Endometrial microvascular endothelial cells (primary cell): Measurements from ENCODE around the gene ADIRF. TPM values are rescaled to one million over a fixed set of nuclear protein-coding genes. Genes with fewer than 3 reads are reported as not detected.
"Not testable (repeated sequence)": the region's sequence is repeated elsewhere in the genome, so short reads cannot be mapped to it uniquely, and the experiment has no call there.

Experiments used
- in situ Hi-C: cut with HindIII; loops from 2 replicates; pipeline ENCODE4 v1.10.0; 2017; ENCODE audit warnings: low sequenced_read_pairs, low pct_unique_long_range_greater_than_20kb; ENCODE audit errors: inconsistent ontology term
- total RNA-seq: library from RNA; depleted of rRNA; stranded (reverse); fragments of >200 nt; gene quantifications from one replicate; pipeline ENCODE4 v1.2.3, GENCODE V29; 2015; ENCODE audit errors: inconsistent ontology term

The ADIRF gene
- total RNA-seq, 1 donor from 2014 or later, result 31.2 TPM

DNA sequence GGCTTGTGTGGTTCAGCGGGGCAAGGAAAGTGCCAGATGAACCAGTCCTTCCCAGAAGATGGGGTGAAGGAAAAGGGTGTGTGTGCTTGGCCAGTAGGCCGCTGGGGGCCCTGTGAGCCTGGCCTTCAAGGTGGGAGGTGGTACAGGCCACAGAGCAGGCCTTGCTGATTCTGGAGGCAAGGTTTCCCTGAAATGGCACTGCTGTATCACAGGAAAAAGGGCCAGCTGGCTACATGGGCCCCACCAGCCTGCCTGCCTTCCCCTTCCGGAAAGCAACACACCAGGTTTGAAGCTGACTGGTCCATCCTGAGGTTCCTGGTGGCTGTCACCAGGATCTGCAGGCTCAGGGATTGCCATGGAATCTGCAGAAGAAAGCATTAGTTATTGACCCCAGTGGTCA lies 23.4 kb upstream of the ADIRF start:
- in situ Hi-C loops, result no loop called here

DNA sequence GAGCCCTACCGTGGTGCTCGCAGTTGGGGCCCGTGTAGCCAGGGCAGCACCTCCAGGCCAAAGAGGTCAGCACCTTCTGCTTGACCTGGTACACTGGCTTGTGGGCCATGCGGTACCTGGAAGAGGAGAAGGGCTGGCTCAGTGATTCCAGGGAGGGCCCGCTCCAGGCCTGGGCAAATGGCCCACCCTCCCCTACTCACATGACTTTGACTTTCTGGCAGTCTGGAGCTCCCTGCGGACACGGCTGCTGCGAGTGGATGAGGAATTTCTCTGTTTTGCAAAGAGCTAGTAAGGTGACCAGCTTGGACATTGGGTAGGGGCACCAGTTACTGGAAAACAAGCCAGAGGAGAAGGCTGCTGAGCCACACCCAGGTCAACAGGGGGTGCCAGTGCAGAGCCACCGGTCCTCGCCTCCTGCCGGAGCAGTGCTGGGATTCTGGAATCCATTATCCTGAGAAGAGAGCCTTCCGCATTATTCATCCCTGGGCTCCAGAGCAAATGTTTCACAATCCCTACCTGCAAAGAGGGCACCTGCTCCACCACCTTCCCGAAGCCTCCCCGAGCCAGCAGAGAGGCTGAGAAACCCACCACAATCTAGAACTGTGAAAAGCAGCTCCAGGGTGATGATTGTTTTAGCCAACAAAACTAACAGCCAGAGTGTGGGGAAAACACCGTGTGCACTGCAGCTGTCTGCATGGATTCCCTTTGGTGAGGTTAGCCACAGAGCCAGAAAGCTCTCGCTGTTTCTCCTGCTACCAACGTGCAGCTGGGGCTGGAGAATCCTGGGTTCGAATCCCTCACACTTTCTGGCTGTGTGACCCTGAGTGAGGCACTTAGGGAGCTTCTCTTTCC lies 22.7 kb upstream of the ADIRF start:
- in situ Hi-C loops, result no loop called here

DNA sequence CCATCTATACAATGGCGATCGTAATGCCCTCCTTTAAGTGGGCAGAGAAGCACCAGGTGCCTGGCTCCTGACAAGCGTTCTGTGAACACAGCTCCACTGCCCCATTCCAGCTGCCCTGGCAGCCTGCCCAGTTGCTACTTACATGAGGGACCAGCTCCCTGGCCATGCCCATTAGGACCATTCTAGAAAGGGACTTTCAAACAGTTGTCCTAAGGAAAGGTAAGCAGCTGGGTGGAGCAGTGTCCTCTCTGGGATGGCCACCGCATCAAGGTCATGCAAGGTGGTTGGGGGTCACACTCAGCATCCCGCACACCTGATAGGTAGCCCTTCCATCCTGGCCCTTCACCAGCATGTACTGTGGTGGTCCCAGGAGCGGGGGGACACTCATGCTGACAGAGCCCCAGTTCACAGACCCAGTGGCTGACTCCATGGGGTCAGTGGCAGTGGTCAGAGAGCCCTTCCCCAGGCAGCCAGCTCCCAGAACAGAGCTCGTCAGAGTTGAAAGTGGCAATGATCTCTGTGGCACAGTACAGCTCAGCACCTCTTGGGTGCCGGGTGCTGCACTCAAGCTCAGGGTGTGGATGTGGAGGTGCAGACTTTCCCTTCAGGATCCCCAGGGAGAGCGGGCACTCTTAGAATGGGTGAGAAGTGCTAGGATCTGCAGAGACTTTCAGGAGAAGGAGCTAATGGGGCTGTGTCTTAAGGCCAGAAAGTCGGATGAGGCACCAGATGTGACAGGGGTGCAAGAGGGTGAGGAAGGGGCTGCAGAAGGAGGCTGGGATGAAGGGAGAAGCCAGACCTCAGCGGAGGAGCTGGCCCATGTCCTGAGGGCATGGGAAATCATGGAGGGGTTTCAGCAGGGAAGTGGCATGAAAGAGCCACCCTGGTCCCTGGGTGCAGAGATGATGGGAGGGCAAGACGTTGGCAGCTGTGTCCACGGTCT lies 21.8 kb upstream of the ADIRF start:
- in situ Hi-C loops, result no loop called here

DNA sequence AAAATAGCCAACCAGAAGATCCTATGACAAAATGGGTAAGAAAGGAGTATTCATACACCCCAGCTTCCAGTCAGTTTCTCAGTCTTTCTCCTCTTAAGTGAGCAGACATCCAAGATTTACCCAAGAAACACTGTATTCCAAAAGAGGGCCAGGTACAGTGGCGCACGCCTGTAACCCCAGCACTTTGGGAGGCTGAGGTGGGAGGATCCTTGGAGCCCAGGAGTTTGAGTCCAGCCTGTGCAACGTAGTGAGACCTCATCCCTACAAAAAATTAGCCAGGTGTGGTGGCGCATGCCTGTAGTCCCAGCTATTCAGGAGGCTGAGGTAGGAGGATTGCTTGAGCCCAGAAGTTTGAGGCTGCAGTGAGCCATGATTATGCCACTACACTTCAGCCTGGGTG lies 20.5 kb upstream of the ADIRF start:
- in situ Hi-C loops, result not testable (repeated sequence)

DNA sequence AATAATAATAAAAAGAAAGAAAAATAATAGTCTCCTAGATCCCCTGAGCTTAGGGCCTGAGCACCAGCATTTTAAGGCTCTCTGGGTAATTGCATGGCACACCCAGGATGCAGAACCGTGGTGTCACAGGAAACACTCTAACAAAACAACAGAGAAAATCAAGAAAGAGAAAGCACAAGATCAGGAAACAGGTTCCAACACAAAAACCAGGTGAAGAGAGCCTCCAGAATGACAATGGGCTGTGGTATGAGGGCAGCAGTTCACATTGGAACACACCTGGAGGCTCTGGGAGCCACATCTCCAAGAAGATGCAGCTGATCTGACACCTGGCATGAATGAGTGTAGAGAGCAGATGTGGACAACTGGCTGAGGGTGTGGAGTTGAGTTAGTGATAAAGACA lies 17.9 kb upstream of the ADIRF start:
- in situ Hi-C loops, result no loop called here

GRCh38 chr10:86951184-86951761 lies 17.0 kb upstream of the ADIRF start:
- in situ Hi-C loops, result no loop called here

DNA sequence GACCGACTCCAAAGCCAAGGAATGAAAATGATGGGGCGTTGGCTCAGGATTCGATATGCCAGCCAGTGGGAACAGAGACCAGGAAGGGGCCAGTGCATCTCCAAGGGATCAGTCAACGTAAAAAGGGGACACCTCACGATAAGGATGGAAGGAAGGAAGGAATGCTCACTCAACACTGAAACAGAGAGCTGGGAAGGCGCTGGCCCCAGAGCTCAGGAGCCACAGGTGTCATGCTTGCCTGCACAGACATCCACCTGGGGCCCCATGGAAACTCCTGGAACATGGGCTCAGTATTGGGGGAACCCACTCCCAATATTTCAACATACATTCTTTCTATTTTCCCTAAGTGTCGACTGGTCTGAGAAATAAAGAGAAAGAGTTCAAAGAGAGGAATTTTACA lies 16.2 kb upstream of the ADIRF start:
- in situ Hi-C loops, result no loop called here

- in situ Hi-C loops, result not testable (repeated sequence)
Measured at GRCh38 chr10:86952697-86953096, 15.6 kb upstream of the ADIRF start.

- in situ Hi-C loops, result no loop called here
Measured at GRCh38 chr10:86953747-86954680, 14.3 kb upstream of the ADIRF start.

DNA sequence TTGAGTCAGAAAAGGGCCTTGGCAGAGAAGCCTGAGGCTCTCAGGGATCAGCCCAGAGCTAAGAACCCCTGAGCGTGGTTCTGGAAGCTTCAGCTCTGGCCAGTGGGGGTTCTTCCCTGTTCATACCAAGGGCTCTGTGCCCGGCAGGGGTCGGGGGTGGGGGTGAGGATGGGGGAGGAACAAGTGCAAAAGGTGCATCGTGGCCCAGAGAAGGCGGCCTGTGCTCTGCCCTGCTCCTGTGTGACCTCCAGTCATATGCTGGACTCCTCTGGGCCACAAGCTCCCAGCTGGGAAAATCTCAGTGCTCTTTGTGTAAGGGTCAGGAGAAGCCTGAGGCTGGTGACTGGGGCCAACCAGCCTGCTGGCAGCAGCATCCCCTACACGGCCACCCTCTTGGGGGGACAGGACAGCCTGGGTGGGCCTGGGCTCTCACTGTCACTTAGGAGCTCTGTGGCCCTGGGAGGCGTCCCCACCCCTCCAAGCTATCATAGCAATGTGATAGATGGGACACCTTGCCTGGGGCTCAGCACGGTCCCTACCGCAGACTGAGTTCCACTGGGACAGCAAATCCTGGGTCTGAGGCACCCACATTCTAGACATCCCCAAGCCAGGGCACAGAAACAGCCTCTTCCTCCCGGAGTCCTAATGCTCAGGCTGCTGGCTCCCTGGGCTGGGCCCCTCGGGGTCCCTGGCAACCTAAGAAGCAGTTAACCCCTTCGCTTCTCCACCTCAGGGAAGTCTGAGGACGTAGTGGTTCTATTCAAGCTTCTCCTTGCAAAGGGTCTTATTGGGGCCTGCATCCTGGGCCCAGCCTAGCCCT lies 13.4 kb upstream of the ADIRF start:
- in situ Hi-C loops, result no loop called here

DNA sequence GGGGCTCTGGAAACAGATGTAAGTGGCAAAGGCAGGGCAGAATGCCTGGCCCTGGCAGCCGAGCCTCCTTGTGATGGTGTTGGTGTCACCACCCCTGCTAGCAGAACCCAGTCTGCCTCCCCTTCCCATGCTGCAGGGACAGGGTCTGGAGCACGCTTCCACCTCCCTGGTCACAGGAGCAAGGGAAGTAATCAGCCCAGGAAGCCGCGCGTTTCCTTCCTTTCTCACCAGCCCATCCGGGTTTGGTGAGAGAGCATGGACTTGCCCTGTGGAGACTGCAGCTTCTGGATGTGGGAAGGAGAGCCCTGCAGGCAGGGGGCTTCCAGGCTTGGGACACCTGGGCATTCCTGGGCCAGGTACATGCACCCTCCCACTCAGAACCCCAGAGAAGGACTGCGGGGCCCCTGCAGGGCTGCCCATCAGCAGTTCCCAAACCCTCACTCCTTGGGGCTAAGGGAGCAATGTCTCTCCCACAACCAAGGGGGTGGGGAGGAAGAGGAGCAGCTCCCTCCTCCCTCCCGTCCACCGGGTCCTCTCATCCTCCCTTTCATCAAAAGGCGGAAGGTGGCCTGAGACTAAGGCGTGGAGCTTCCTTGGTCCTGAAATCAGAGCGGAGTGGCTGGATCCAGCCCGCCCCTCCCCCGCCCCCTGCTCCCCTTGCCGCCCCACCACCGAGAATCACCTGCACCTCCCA lies 12.6 kb upstream of the ADIRF start:
- in situ Hi-C loops, result no loop called here

GRCh38 chr10:86956195-86956847 lies 12.0 kb upstream of the ADIRF start:
- in situ Hi-C loops, result no loop called here

GRCh38 chr10:86956848-86957448 lies 11.3 kb upstream of the ADIRF start:
- in situ Hi-C loops, result no loop called here

- in situ Hi-C loops, result no loop called here
Measured at GRCh38 chr10:86957471-86958115, 10.7 kb upstream of the ADIRF start, which contains the start of gene MMRN2. Gene MMRN2, minus strand, starts transcription at chr10:86957615. Its CDS starts 74 bp downstream, at chr10:86957541.

GRCh38 chr10:86958116-86958900 lies 10.0 kb upstream of the ADIRF start, which contains the start of gene SNCG:
Gene SNCG, plus strand, starts transcription at chr10:86958599. Its CDS starts 99 bp downstream, at chr10:86958698.
- in situ Hi-C loops, result no loop called here
